Smooth muscle cell (in vitro differentiated cells): ENCODE results near the gene KIF23. TPM values are rescaled to one million over a fixed set of nuclear protein-coding genes. Genes with fewer than 3 reads are reported as not detected.

ENCODE experiments used
- DNase-seq: peaks from one replicate; lab custom pipeline; 2025; ENCODE audit not compliant: unreplicated experiment; lab: John Stamatoyannopoulos, UW
- H2AFZ ChIP-seq: fragments of 200-600 bp; sonication (generic); 2 replicates; pipeline ENCODE4 v1.6.0; 2016; ENCODE audit warnings: antibody characterized with exemption, low read depth, mild to moderate bottlenecking
- H3F3A ChIP-seq: fragments of 200-600 bp; sonication (generic); 2 replicates; pipeline ENCODE4 v1.6.0; 2017; ENCODE audit warnings: antibody characterized with exemption, low read depth
- H3K27ac ChIP-seq: fragments of 200-600 bp; sonication (generic); 2 replicates; pipeline ENCODE4 v1.5.1; 2016; ENCODE audit warnings: low read depth, mild to moderate bottlenecking
- H3K27me3 ChIP-seq: fragments of 200-600 bp; sonication (generic); 2 replicates; pipeline ENCODE4 v1.6.1; 2016; ENCODE audit warnings: low read depth, mild to moderate bottlenecking
- H3K36me3 ChIP-seq: fragments of 200-600 bp; sonication (generic); 2 replicates; pipeline ENCODE4 v1.5.1; 2016; ENCODE audit warnings: low read depth
- H3K4me1 ChIP-seq: fragments of 200-600 bp; sonication (generic); 2 replicates; pipeline ENCODE4 v1.5.1; 2016; ENCODE audit warnings: low read depth
- H3K4me2 ChIP-seq: fragments of 200-600 bp; sonication (generic); 2 replicates; pipeline ENCODE4 v1.6.0; 2016; ENCODE audit warnings: mild to moderate bottlenecking
- H3K4me3 ChIP-seq: fragments of 200-600 bp; sonication (generic); 2 replicates; pipeline ENCODE4 v1.5.1; 2016; ENCODE audit warnings: mild to moderate bottlenecking
- H3K79me2 ChIP-seq: fragments of 200-600 bp; sonication (generic); 2 replicates; pipeline ENCODE4 v1.6.0; 2016; ENCODE audit warnings: low read depth, mild to moderate bottlenecking
- H3K9ac ChIP-seq: fragments of 200-600 bp; sonication (generic); 2 replicates; pipeline ENCODE4 v1.6.0; 2016; ENCODE audit warnings: low read depth
- H3K9me3 ChIP-seq: fragments of 200-600 bp; sonication (generic); replicated peaks from 2 replicates; pipeline ENCODE4 v1.5.1; 2016; ENCODE audit warnings: low read depth
- H4K20me1 ChIP-seq: fragments of 200-600 bp; sonication (generic); 2 replicates; pipeline ENCODE4 v1.6.0; 2016; ENCODE audit warnings: low read depth
- CTCF ChIP-seq: fragments of 200-600 bp; sonication (generic); IDR thresholded peaks from 2 replicates; pipeline ENCODE4 v1.5.1; 2017; ENCODE audit warnings: borderline replicate concordance, mild to moderate bottlenecking, antibody characterized with exemption; ENCODE audit not compliant: insufficient read depth, poor library complexity, severe bottlenecking
- WGBS: methylation state at CpG from one replicate; pipeline ENCODE4 v1.1.7; 2016; ENCODE audit warnings: low lambda C conversion rate; 5-methylcytosine and 5-hydroxymethylcytosine counted together
- polyA plus RNA-seq: library from polyadenylated mRNA; unstranded; fragments of >200 nt; fragmentation: Nextera tagmentation; extraction: Ambion mirVana; gene quantifications from 2 replicates; pipeline ENCODE4 v1.2.1, GENCODE V29; 2016
- total RNA-seq: library from RNA; depleted of rRNA; stranded (reverse); fragments of >200 nt; gene quantifications from 2 replicates; pipeline ENCODE4 v1.2.3, GENCODE V29; 2014

Gene KIF23
- total and polyA plus RNA-seq, 2 experiments from 2014 or later, result 14.3 to 44.1 TPM

- Histone ChIP-seq H3K36me3 (no peaks in the 10 kb centered on the region), H3K9me3 (no peaks in the 10 kb centered on the region), H3K4me1 (peaks cover 3% of the 10 kb centered on the region), H3K79me2 (no peaks in the 10 kb centered on the region), H2AFZ (no peak overlapping the region), H3K9ac (no peak overlapping the region), H4K20me1 (no peaks in the 10 kb centered on the region), H3F3A (no peaks in the 10 kb centered on the region), H3K4me2 (no peak overlapping the region), H3K27me3 (no peaks in the 10 kb centered on the region), H3K27ac (no peak overlapping the region), H3K4me3 (no peak overlapping the region)
- no peak for TF ChIP-seq CTCF
- no peak for DNase-seq
- WGBS, result 92% methylated on average over 10 of the region's 10 CpGs
Measured at GRCh38 chr15:69395460-69395859, 18.7 kb upstream of the KIF23 start.

- 99% methylated on average over 5 of the region's 5 CpGs for WGBS
- Histone ChIP-seq H3K4me3 (no peak overlapping the region), H4K20me1 (no peaks in the 10 kb centered on the region)
Measured at GRCh38 chr15:69395991-69396390, 18.2 kb upstream of the KIF23 start.

GRCh38 chr15:69398491-69398891 lies 15.7 kb upstream of the KIF23 start:
- Histone ChIP-seq H3K4me3 (no peak overlapping the region), H4K20me1 (no peaks in the 10 kb centered on the region), H3F3A (no peaks in the 10 kb centered on the region), H3K79me2 (no peaks in the 10 kb centered on the region), H3K27me3 (no peaks in the 10 kb centered on the region), H3K27ac (no peak overlapping the region), H3K9me3 (no peaks in the 10 kb centered on the region), H3K4me1 (peaks cover 3% of the 10 kb centered on the region), H3K36me3 (no peaks in the 10 kb centered on the region), H3K4me2 (no peak overlapping the region), H2AFZ (no peak overlapping the region), H3K9ac (no peak overlapping the region)
- no peak for TF ChIP-seq CTCF
- no peak for DNase-seq
- 65% methylated on average over 7 of the region's 7 CpGs for WGBS

More at GRCh38 chr15:69395991-69396390, 18.2 kb upstream of the KIF23 start:
- TF ChIP-seq CTCF, result no peak
- H3K9ac ChIP-seq, result no peak overlapping the region
- peaks cover 3% of the 10 kb centered on the region for H3K4me1 ChIP-seq
- H3K4me2 ChIP-seq, result no peak overlapping the region
- H3F3A ChIP-seq, result no peaks in the 10 kb centered on the region
- DNase-seq, result no peak
- H3K9me3 ChIP-seq, result no peaks in the 10 kb centered on the region
- no peaks in the 10 kb centered on the region for H3K79me2 ChIP-seq
- H3K27me3 ChIP-seq, result no peaks in the 10 kb centered on the region
- H3K36me3 ChIP-seq, result no peaks in the 10 kb centered on the region
- H2AFZ ChIP-seq, result no peak overlapping the region
- H3K27ac ChIP-seq, result no peak overlapping the region

GRCh38 chr15:69400850-69401249 lies 13.3 kb upstream of the KIF23 start:
- no peaks in the 10 kb centered on the region for H4K20me1 ChIP-seq
- no peak for DNase-seq

More at GRCh38 chr15:69400850-69401249, 13.3 kb upstream of the KIF23 start:
- no peaks in the 10 kb centered on the region for H3K36me3 ChIP-seq
- no peaks in the 10 kb centered on the region for H3K9me3 ChIP-seq
- TF ChIP-seq CTCF, result no peak
- no peak overlapping the region for H2AFZ ChIP-seq
- no peak overlapping the region for H3K9ac ChIP-seq
- no peaks in the 10 kb centered on the region for H3F3A ChIP-seq
- no peak overlapping the region for H3K4me2 ChIP-seq
- no peak overlapping the region for H3K4me3 ChIP-seq
- WGBS, result 87% methylated on average over 6 of the region's 6 CpGs
- H3K27ac ChIP-seq, result no peak overlapping the region
- H3K79me2 ChIP-seq, result no peaks in the 10 kb centered on the region
- H3K27me3 ChIP-seq, result no peaks in the 10 kb centered on the region
- H3K4me1 ChIP-seq, result no peaks in the 10 kb centered on the region
